Gastroesophageal sphincter (tissue), 3 donors: ENCODE data around the gene ELMO1.

ENCODE experiments used
- CTCF ChIP-seq, 4 experiments: fragments of 200-600 bp in 2 of 4; fragments of 450-650 bp in 2 of 4; sonication (generic) in 1 of 4; IDR thresholded peaks; one replicate each; pipeline ENCODE4 v1.5.1; 2017 to 2019; ENCODE audit warnings: antibody characterized with exemption in 4 of 4, mild to moderate bottlenecking in 2 of 4, moderate library complexity in 2 of 4
- POLR2A ChIP-seq, 2 donors: fragments of 450-650 bp; IDR thresholded peaks; one replicate each; pipeline ENCODE4 v1.6.1; 2017; ENCODE audit warnings: antibody characterized with exemption in 2 of 2, mild to moderate bottlenecking in 2 of 2, moderate library complexity in 1 of 2

DNA sequence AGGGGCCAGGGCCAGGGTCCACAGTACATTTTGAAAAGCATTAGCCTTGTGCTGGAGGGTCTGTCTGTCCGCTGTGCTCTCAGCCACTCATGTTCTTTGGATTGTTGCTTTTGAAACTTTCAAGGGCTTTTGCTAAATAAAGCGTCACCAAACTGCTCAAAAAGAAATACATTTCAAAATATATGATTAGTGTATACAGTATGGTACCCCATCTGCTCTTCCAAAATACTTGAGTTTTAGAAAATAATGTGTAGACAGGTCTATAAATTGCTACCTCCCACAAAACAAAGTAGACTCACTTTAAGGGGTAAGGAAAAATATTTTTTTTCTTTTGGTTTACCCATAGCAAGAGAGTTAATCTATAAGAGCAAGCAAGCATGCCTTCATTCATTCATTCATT is 530.1 kb downstream of the ELMO1 start:
- TF ChIP-seq POLR2A (IDR thresholded peaks at IDR 0.05): no peak
- TF ChIP-seq CTCF (IDR thresholded peaks at IDR 0.05): no peak
